Stimulated activated CD8-positive, alpha-beta memory T cell treated with anti-CD3 and anti-CD28 coated beads, Interleukin-2, amount 100 ng/mL, for 1 hour (primary cell): ENCODE measurements around the gene SRGAP3.

Experiments
- DNase-seq, 2 donors: peaks; one replicate each; pipeline ENCODE4 v3.0.0-alpha.2; 2020; ENCODE audit warnings: low read depth in 2 of 2

The SRGAP3 gene

GRCh38 chr3:8968375-8968882, 281.0 kb downstream of the SRGAP3 start:
- DNase-seq = no peak

DNA sequence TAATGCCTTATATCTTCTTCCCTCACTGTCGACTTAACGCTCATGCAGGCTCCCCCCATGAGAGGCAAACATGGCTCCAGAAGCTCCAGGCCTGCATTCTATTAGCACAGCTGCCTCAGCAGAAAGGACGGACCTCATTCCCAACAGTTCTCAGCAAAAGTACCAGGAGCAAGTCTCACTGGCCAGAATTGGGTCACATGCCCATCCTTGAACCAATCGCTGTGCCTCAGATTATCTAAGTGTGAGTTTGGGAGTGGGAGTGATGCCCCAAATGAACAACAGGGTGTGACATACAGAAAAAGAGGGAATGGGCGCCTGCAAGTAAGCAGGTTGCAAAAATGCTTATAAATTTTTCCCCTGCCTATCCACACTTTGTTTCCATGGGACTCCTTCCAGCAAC, 281.9 kb downstream of the SRGAP3 start:
- no peak for DNase-seq

- DNase-seq = no peak
Measured at GRCh38 chr3:8966820-8967348, 282.6 kb downstream of the SRGAP3 start.

DNA sequence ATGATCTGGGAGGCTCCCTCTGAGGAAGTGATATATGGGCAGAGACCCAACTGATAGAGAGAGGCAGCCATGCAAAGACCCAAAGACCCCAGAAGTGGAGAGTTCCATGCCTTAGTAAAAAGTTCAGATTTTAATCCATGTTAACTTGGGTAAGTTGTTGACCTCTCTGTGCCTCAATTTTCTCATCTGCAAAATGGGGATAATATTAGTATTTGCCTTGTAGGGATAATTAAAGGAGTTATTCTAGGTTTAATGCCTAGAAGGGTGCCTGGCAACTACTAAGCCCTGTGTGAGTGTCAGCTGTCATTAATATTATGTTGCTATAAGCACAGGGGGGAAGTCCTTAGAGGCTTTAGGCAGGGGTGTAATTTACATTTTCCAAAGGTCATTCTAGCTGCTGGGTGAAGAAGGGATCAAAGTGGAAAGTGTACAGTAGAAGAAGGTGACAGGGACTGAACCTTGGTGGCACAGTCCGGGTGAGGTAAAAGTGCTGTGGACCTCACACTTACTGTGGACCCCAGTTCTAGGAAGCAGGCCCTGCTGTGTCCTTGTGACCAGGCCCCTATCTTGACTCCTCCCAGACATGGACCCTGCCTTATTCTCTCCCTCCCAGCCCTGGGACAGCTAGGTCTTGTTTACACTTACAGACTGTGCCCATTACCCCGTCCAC, 283.2 kb downstream of the SRGAP3 start:
- DNase-seq = no peak

GRCh38 chr3:8964436-8965370, 284.7 kb downstream of the SRGAP3 start:
- DNase-seq = no peak

GRCh38 chr3:8963137-8963853, 286.2 kb downstream of the SRGAP3 start, which contains the start of gene RAD18:
RAD18 (minus strand) TSS chr3:8963472; CDS start chr3:8963385, 87 bp downstream.
- peak; percentile 83 to 87 for DNase-seq

DNA sequence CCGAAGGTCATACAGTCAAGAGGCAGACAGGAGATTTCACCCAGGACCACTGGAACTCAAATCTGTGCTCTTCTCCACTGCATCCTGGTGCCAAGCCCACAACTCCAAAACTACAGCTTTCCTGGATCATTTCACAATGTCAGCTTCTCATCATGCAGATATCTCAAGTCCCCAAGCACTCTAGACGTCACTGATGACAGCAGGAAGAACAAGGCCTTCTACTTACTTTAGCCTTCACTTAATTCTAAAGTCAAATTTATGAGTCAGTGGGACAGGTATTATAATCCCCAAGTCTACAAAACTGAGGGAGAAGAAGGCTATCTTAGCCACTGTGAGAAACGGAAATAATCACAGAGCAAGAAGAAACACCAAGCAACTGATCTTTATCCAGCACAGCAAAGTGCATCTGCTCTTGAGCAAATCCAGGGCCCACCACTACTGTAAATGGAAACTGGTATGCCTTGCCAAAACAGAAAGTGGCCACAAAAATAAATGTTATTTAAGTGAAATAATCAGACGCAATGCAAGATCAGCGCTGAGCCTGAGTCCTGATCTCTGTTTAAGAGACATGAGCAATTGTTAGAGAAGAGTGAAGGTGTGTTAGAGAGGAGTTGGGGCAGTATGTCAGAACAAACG, 287.1 kb downstream of the SRGAP3 start:
- DNase-seq = no peak

DNA sequence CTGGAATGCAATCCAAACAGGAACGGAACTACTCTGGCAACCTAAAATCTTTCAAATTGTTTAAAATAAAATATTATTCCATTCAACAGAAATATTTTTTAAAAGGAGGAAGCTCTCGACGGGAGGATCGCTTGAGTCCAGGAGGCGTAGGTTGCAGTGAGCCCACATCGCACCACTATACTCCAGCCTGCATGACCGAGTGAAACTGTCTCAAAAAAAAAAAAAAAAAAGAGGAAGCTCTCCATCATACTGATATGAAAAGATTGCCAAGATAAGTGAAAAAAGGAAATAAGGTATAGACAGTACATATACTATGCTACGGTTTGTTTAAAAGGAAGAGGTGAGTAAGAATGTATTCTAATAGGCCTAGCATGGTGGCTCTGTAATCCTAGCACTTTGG, 289.8 kb downstream of the SRGAP3 start:
- no peak for DNase-seq

DNA sequence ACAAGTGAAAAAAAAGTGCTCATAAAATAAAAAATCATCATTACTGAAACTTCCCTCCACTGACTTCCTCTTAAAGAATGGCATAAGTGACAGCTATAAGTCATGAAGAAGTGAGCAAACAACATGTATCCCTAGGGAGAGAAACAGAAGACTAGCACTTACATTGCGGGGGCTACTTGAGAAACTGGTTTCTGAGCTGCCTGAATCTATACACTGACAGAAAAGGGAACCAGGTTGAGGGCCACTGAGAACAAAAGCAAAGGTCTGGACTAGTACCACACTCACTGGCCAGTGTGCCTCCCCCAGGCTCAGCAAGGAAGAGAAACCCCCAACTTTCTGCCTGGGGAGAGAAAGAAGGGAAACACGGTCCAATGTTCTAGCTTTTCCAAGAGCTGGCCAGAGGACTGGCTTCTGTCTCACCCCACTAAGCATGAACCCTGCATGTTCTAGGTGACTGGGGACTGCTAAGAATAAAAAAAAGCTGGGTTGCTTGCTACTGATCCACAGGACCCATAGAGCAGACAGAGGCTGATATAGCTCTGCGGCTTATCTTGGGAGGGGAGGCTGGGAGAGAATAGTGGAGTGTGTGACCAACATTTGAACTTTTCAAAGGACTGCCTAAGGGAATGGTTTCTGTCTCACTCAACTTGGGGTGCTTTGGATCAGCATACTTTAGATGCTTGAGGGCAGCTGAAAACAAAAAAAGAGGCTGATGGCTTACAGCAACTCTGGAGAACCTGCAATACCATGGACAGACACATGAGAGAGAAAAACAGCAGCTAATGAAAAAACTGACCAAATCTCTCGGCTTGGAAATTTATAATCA, 294.3 kb downstream of the SRGAP3 start:
- no peak for DNase-seq

DNA sequence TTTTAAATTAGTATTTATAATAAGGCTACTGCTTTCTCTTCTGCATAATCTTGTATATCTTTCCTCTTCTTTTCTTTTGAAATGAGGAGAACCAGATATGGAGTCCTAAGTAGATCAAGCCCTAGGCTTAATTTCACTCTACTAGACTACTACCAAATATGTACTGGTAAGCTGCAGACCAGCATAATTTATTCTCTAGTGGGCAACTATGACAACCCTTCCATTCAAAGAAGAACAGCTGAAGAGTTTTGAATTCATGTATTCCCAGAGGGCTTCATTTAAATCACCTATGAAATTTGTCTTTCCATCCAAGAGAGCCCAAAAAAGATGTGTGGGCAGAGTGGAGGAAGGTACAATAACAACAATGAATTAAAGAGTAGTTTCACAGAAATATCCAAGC, 296.1 kb downstream of the SRGAP3 start:
- DNase-seq = no peak

- DNase-seq = no peak
Measured at GRCh38 chr3:8952130-8952529, 297.3 kb downstream of the SRGAP3 start.

DNA sequence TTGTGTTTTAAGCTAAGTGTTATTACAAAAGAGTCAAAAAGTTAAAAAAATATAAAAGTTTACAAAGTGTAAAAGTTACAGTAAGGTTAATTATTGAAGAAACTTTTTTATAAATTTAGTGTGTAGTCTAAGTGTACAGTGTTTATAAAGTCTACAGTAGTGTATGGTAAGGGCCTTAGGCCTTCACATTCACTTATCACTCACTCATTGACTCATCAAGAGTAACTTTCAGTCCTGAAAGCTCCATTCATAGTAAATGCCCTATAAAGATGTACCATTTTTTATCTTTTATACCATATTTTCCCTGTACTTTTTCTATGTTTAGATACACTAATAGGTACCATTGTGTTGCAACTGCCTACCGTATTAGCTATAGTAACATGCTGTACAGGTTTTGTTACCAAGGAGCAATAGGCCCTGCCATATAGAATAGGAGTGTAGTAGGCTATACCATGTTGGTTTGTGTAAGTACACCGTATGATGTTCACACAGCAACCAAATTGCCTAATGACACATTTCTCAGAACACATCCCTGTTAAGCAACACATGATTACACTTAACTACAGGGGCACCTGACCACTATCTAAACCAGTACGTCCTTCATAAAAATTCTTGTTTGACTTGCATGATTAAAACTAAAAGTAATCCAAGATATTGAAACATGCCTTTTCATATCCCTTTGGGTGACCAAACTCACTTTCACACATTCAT, 303.4 kb downstream of the SRGAP3 start:
- DNase-seq = no peak

DNA sequence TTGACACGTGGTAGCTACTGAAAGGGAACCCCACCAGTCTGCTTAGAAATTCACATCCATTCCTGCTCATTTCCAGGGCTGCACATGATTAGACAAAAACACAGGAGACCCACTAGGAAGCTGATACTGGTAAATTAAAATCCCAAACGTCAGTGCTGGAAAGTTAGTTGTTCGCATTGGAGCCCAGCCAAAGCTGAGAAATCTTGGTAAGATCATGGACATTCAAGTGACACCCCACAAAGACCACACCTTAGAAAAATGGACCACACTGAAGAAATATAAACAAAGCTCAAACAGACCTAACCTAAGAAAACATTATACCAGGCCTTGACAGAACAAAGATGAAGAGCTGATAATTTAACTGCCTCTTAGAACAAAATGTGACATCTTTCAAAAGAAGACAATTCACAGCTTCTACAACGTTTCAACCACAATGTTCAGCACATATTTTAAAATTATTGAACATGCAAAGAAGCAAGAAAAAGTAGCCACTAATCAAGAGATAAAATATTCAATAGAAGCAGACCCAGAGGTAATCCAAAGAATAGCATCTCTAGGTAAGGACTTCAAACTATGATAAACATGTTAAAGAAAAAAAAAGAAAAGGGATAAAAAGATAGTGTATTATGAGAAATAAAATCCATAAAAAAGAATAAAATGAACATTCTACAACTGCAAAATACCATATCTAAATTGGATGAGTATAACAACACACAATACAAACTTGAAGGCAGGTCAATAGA, 306.5 kb downstream of the SRGAP3 start:
- no peak for DNase-seq

- no peak for DNase-seq
Measured at GRCh38 chr3:8942115-8942514, 307.3 kb downstream of the SRGAP3 start.

GRCh38 chr3:8938021-8938420, 311.4 kb downstream of the SRGAP3 start:
- DNase-seq = no peak

DNA sequence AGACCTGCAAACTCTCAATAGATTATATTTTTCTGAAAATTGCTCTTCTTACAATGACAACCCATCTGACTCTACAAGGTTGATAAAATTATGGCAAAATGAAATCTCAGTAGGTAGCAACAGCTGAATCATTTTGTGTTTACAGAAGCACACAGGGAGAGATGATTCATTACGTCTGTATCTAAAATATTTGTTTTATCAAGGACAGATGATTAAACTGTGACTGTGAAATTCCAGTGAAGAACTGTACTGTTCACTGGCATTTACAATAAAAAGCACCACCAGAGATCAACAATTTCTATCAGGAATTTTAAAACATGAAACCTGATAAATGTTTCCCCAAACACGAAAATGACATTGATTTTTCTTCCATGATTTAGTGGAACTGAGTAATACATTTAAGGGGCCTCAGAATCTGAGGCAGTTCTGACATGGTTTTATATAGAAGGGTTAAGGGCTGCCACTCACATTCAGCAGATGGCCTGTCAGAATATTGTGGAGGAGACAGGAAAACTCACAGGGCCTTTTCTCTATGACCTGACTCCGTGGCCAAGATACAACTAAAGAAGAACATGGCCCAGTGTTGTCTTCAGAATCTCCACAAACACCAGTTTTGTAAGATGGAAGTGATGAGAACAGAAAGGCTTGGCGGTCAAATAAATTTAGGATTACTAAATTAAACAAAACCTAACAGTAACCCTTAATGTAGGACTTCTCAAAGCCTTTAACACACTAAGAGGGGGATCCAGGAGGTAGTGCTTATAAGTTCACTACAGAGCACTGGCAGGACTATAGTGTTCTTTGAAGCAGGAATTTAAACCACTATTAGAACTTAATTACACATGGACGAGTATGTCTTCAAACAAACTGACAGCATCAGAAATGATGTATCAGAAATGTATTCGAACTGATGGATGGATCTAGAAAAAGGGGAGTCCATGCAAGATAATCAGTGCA, 312.1 kb downstream of the SRGAP3 start:
- no peak for DNase-seq

DNA sequence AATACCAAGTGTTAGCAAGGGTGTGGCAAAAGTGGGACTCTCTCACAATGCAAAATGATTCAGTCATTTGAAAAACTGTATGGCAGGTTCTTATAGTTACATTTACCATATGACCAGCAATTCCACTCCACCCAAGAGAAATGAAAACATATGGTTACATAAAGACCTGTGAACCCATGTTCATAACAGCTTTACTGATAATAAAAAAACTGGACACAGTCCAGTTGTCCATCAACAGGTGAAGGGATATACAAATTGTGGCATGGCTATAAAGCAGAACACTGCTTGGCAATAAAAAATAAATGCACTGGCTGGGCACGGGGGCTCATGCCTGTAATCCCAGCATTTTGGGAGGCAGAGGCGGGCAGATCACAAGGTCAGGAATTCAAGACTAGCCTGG, 316.9 kb downstream of the SRGAP3 start:
- DNase-seq = no peak

DNA sequence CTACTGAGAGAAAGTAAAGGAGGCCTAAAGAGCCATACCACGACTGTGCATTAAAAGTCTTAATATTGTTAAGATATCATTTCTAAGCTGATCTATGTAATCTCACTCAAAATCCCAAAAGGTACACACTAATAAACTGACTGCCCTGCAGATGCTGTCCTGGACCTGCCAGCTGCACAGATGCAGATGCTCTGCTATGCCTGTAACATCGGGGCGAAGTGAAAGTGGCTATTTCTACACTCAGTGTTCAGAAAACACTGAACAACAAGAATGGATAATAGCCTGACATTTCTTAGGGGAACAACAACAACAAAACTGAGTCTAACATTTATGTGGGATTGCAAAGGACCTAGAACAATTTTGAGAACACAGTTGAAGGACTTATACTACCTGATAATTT, 318.1 kb downstream of the SRGAP3 start:
- no peak for DNase-seq
